ENCODE measurements around the gene ZDHHC20. TPM values are rescaled to one million over a fixed set of nuclear protein-coding genes. Genes with fewer than 3 reads are reported as not detected.

The ZDHHC20 gene
- total RNA-seq, 4 donors from 2014 or later: 36.2 to 77.7 (median 41.4) TPM

DNA sequence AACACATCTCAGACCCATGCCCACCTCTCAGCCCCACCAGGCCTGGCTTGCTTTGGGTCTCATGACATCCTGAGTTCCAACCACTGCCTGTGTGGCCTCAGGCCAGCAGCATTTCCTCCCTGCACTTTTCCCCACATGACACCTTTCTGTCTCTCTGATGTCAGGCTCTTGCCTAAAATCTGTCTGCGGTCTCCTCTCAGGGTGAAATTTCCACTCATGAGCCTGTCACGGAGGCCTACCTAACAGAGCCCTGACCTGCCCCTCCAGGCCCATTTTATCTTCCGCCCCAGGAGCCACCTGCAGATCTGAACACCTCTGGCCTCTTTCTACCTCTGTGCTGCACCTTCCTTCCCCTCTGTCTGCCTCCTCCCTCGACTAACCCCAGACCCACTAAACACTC lies 93.5 kb downstream of the ZDHHC20 start:
- no peak for ATAC-seq (ENCODE audit: low FRiP score)
- no peak for TF ChIP-seq CTCF (IDR thresholded peaks at IDR 0.05)
- DNase-seq (ENCODE audit: low spot score): no peak

GRCh38 chr13:21364916-21365315 lies 94.2 kb downstream of the ZDHHC20 start:
- DNase-seq (ENCODE audit: low spot score) (no peak), ATAC-seq (ENCODE audit: low FRiP score) (no peak)
- no peak for TF ChIP-seq CTCF (IDR thresholded peaks at IDR 0.05)

DNA sequence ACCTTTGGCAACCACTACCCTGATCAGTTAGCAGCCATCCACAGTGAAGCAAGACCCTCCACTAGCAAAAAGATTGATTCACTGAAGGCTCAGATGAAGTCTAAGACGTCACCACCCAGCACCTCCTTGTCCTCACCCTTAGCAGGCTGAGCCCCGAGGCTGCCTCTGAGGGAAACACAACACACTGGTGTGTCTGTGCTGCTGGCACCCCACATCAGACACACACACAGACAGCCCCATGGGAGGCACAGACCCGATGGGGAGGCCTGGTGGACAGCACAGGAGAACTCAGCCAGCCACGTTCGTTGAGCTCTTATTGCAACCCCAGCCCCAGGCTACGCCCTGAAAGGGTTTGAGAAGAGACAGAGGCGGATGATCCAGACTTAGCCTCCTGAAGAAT lies 94.7 kb downstream of the ZDHHC20 start:
- ATAC-seq (ENCODE audit: low FRiP score) (no peak), DNase-seq (ENCODE audit: low spot score) (no peak)
- TF ChIP-seq CTCF (IDR thresholded peaks at IDR 0.05): no peak

GRCh38 chr13:21362741-21363140 lies 96.4 kb downstream of the ZDHHC20 start:
- no peak for DNase-seq (ENCODE audit: low spot score)
- ATAC-seq (ENCODE audit: low FRiP score): no peak
- no peak for TF ChIP-seq CTCF (IDR thresholded peaks at IDR 0.05)

DNA sequence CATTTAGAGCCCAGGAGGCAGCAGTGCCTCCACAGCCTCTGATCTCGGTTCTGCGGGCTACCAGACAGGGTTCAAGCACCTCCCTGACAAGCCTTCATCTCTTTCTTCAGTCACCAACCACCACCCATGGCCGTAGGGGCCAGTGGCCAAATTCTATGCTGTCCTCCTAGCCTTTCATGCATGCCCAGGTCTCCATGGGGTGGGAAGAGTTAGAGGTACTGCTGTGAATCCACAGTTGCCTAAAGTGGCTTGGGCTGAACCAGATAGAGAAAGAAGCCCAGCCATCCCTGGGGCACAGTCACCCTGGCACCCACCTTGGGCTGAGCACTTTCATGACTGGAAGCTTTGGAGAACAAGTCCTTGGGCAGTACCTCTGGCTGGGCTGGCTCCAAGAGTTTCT lies 97.4 kb downstream of the ZDHHC20 start:
- ATAC-seq (ENCODE audit: low FRiP score): no peak
- TF ChIP-seq CTCF (IDR thresholded peaks at IDR 0.05): no peak
- no peak for DNase-seq (ENCODE audit: low spot score)

- ATAC-seq (ENCODE audit: low FRiP score) (no peak), DNase-seq (ENCODE audit: low spot score) (no peak)
- no peak for TF ChIP-seq CTCF (IDR thresholded peaks at IDR 0.05)
Observed at GRCh38 chr13:21361123-21361522, 98.0 kb downstream of the ZDHHC20 start.

DNA sequence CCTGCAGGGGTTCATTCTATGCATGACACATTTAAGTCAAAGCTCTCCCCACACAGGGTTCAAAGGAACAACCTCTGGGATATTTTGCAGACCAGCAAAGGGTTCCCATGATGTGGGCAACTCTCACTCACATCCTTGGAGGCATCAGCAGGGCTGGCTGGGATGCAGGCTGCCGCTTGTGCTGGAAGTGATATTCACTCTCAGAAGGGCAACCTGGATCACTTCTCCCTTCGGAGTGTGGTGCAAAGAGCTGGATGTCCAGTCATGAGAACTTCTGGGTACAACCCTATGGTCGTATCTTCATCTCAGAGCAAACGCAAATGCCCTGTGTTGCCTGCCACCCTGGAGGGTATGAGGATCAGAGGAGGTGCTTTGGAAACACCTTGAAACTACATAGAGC lies 98.6 kb downstream of the ZDHHC20 start:
- no peak for TF ChIP-seq CTCF (IDR thresholded peaks at IDR 0.05)
- ATAC-seq (ENCODE audit: low FRiP score): no peak
- DNase-seq (ENCODE audit: low spot score): no peak
